OCI-LY3 (cell line): ENCODE data around the gene ADSS2.
"Not testable (repeated sequence)": the region's sequence is repeated elsewhere in the genome, so short reads cannot be mapped to it uniquely, and the experiment has no call there.

Experiments
- H2AFZ ChIP-seq: fragments of 200-600, 300-600 bp; shearing (Covaris generic); 2 replicates; pipeline ENCODE4 v1.6.0; 2014; ENCODE audit warnings: antibody characterized with exemption, low read depth, low read length
- H3K27ac ChIP-seq: fragments of 200-600, 300-600 bp; sonication (generic); 2 replicates; pipeline ENCODE4 v1.5.1; 2014; ENCODE audit warnings: mild to moderate bottlenecking, low read length, moderate library complexity, mixed read lengths
- H3K27me3 ChIP-seq: fragments of 200-600, 300-600 bp; sonication (generic); 2 replicates; pipeline ENCODE4 v1.6.1; 2014; ENCODE audit warnings: low read depth, low read length, mixed read lengths
- H3K36me3 ChIP-seq: fragments of 200-600, 300-600 bp; sonication (generic); replicated peaks from 2 replicates; pipeline ENCODE3; 2014; ENCODE audit warnings: low read depth, low read length, mixed read lengths
- H3K4me1 ChIP-seq: fragments of 300-600, 200-600 bp; sonication (generic); 2 replicates; pipeline ENCODE4 v1.6.1; 2014; ENCODE audit warnings: low read length, mixed read lengths
- H3K4me2 ChIP-seq: fragments of 200-600, 300-600 bp; sonication (generic); 2 replicates; pipeline ENCODE4 v1.6.1; 2014; ENCODE audit warnings: low read length, mixed read lengths
- H3K4me3 ChIP-seq: fragments of 300-600, 200-600 bp; sonication (generic); 2 replicates; pipeline ENCODE4 v1.5.1; 2014; ENCODE audit warnings: antibody characterized with exemption, mild to moderate bottlenecking, low read length, moderate library complexity
- H3K79me2 ChIP-seq: fragments of 300-600, 200-600 bp; shearing (Covaris generic); 2 replicates; pipeline ENCODE4 v1.6.1; 2014; ENCODE audit warnings: mild to moderate bottlenecking, low read length, mixed read lengths
- H3K9ac ChIP-seq: fragments of 300-600, 200-600 bp; shearing (Covaris generic); 2 replicates; pipeline ENCODE4 v1.6.0; 2014; ENCODE audit warnings: mild to moderate bottlenecking, low read length, moderate library complexity
- H3K9me3 ChIP-seq: fragments of 200-600, 300-600 bp; shearing (Covaris generic); 2 replicates; pipeline ENCODE4 v1.6.1; 2014; ENCODE audit warnings: low read length, mixed read lengths; ENCODE audit not compliant: insufficient read depth
- H4K20me1 ChIP-seq: fragments of 200-600, 300-600 bp; sonication (generic); 2 replicates; pipeline ENCODE4 v1.6.1; 2016; ENCODE audit warnings: low read length, mixed read lengths; ENCODE audit not compliant: insufficient read depth
- CTCF ChIP-seq: fragments of 200-600, 300-600 bp; sonication (generic); IDR thresholded peaks from 2 replicates; pipeline ENCODE4 v1.5.1; 2014; ENCODE audit warnings: antibody characterized with exemption, low read length, low read depth
- EZH2phosphoT487 ChIP-seq: fragments of 200-600 bp; shearing (Covaris generic); IDR thresholded peaks from 2 replicates; pipeline ENCODE4 v1.6.1; 2018; ENCODE audit warnings: antibody characterized with exemption, mixed run types, low read depth

Gene ADSS2

GRCh38 chr1:244494653-244495052, 42.9 kb upstream of the ADSS2 start:
- no peaks in the 10 kb centered on the region for H4K20me1 ChIP-seq

GRCh38 chr1:244484971-244485370, 33.3 kb upstream of the ADSS2 start:
- H3K79me2 ChIP-seq, H3K27me3 ChIP-seq, H4K20me1 ChIP-seq, H3K27ac ChIP-seq, H3K4me1 ChIP-seq, H3K9me3 ChIP-seq, H3K36me3 ChIP-seq, H3K9ac ChIP-seq, H3K4me3 ChIP-seq, H3K4me2 ChIP-seq, H2AFZ ChIP-seq: not testable (repeated sequence)

More at GRCh38 chr1:244494653-244495052, 42.9 kb upstream of the ADSS2 start:
- Histone ChIP-seq H3K36me3 (no peaks in the 10 kb centered on the region), H3K9ac (no peak overlapping the region), H3K9me3 (no peaks in the 10 kb centered on the region), H3K27ac (no peak overlapping the region), H3K79me2 (no peaks in the 10 kb centered on the region), H2AFZ (no peak overlapping the region), H3K4me3 (no peak overlapping the region), H3K4me2 (no peak overlapping the region), H3K27me3 (0 out of 2 replicates have a peak, but pooled peaks cover 5% of the 10 kb centered on the region), H3K4me1 (no peaks in the 10 kb centered on the region)
- no peak for TF ChIP-seq CTCF
- TF ChIP-seq EZH2phosphoT487, result no peak

- TF ChIP-seq CTCF, result no peak
- Histone ChIP-seq H3K9me3 (no peaks in the 10 kb centered on the region), H3K4me3 (no peak overlapping the region), H3K36me3 (no peaks in the 10 kb centered on the region), H3K79me2 (no peaks in the 10 kb centered on the region), H3K4me1 (no peaks in the 10 kb centered on the region), H2AFZ (no peak overlapping the region), H3K4me2 (no peak overlapping the region), H3K9ac (no peak overlapping the region), H3K27me3 (no peaks in the 10 kb centered on the region), H4K20me1 (no peaks in the 10 kb centered on the region), H3K27ac (no peak overlapping the region)
Measured at GRCh38 chr1:244473059-244473605, 21.4 kb upstream of the ADSS2 start.

GRCh38 chr1:244466724-244467123, 15.0 kb upstream of the ADSS2 start:
- Histone ChIP-seq H3K4me2 (no peak overlapping the region), H3K27ac (no peak overlapping the region), H3K4me1 (peaks cover 2% of the 10 kb centered on the region; the same call in 1 of the 2 replicates), H2AFZ (no peak overlapping the region), H3K9ac (no peak overlapping the region), H4K20me1 (no peaks in the 10 kb centered on the region), H3K9me3 (no peaks in the 10 kb centered on the region), H3K4me3 (no peak overlapping the region), H3K27me3 (no peaks in the 10 kb centered on the region), H3K79me2 (no peaks in the 10 kb centered on the region), H3K36me3 (no peaks in the 10 kb centered on the region)
- TF ChIP-seq CTCF (no peak), EZH2phosphoT487 (no peak)
